Ramos (cell line): ENCODE data around the gene TLR6.
"Not testable (repeated sequence)": the region's sequence is repeated elsewhere in the genome, so short reads cannot be mapped to it uniquely, and the experiment has no call there.

ENCODE experiments used
- in situ Hi-C: fragments of 300-500 bp; cut with MboI; formaldehyde crosslinking; loops from one replicate; pipeline ENCODE4 v1.14.3; 2022; ENCODE audit warnings: low sequenced_read_pairs; ENCODE audit not compliant: unreplicated experiment

TLR6 gene

GRCh38 chr4:38795087-38795486, 61.5 kb downstream of the TLR6 start:
- in situ Hi-C loops: no loop called here

- in situ Hi-C loops: no loop called here
Observed at GRCh38 chr4:38794051-38794450, 62.6 kb downstream of the TLR6 start.

GRCh38 chr4:38791010-38791409, 65.6 kb downstream of the TLR6 start:
- in situ Hi-C loops: no loop called here

- in situ Hi-C loops: no loop called here
Observed at GRCh38 chr4:38788317-38788716, 68.3 kb downstream of the TLR6 start.

- in situ Hi-C loops: no loop called here
Observed at GRCh38 chr4:38787693-38788092, 68.9 kb downstream of the TLR6 start.

- in situ Hi-C loops: no loop called here
Observed at GRCh38 chr4:38785901-38786402, 70.7 kb downstream of the TLR6 start.

GRCh38 chr4:38785041-38785790, 71.4 kb downstream of the TLR6 start:
- in situ Hi-C loops: no loop called here

GRCh38 chr4:38784141-38784540, 72.5 kb downstream of the TLR6 start:
- in situ Hi-C loops: no loop called here

GRCh38 chr4:38783109-38783460, 73.5 kb downstream of the TLR6 start:
- in situ Hi-C loops: no loop called here

- in situ Hi-C loops: no loop called here
Observed at GRCh38 chr4:38782452-38783108, 74.0 kb downstream of the TLR6 start, which contains the start of gene TLR10. TLR10 (minus strand) TSS chr4:38782990; CDS start chr4:38775590, 7,400 bp downstream.

- in situ Hi-C loops: no loop called here
Observed at GRCh38 chr4:38781854-38782261, 74.8 kb downstream of the TLR6 start.

- in situ Hi-C loops: no loop called here
Observed at GRCh38 chr4:38780833-38781484, 75.7 kb downstream of the TLR6 start.

GRCh38 chr4:38779790-38780189, 76.8 kb downstream of the TLR6 start:
- in situ Hi-C loops: no loop called here

- in situ Hi-C loops: not testable (repeated sequence)
Observed at GRCh38 chr4:38777925-38778324, 78.7 kb downstream of the TLR6 start.

- in situ Hi-C loops: no loop called here
Observed at GRCh38 chr4:38775326-38775725, 81.3 kb downstream of the TLR6 start.

- in situ Hi-C loops: loop anchor here (25.0 kb wide), 2 partner anchors 263 to 1413 kb away; partner anchors contain the start of genes RHOH and TMEM156
Observed at GRCh38 chr4:38774181-38774955, 82.2 kb downstream of the TLR6 start.
